Stimulated activated CD8-positive, alpha-beta memory T cell treated with anti-CD3 and anti-CD28 coated beads, Interleukin-4, amount 100 ng/mL, for 24 hours (primary cell): ENCODE results near the gene PRPF38A.

Experiments
- DNase-seq: peaks from one replicate; pipeline ENCODE4 v3.0.0-alpha.2; 2020; ENCODE audit warnings: low read depth

The PRPF38A gene

GRCh38 chr1:52463891-52464290 is 59.5 kb downstream of the PRPF38A start:
- DNase-seq, result no peak

GRCh38 chr1:52469108-52469507 is 64.7 kb downstream of the PRPF38A start:
- no peak for DNase-seq
